ENCODE measurements around the gene MFSD1.
A peak's percentile ranks its signal among the peaks of the same experiment; 100 is the strongest.

GRCh38 chr3:158789592-158789991 lies 12.3 kb upstream of the MFSD1 start:
- TF ChIP-seq POLR2AphosphoS5 (IDR thresholded peaks at IDR 0.05; ENCODE audit: low read depth, low read length): no peak
- TF ChIP-seq TAF1 (IDR thresholded peaks at IDR 0.05; ENCODE audit: low read depth, low read length): no peak
- no peak for TF ChIP-seq USF2 (IDR thresholded peaks at IDR 0.05; ENCODE audit: low read length)
- TF ChIP-seq CTCF (IDR thresholded peaks at IDR 0.05; ENCODE audit: control extremely low read depth in 1 of 3, insufficient read depth in 1 of 3, low read depth in 1 of 3, low read length in 3 of 3): peak in 1 of 3 experiments; percentile 29; a peak in 1 of 4 replicates
- peak; percentile 49 to 60; a peak in 3 of 4 replicates for TF ChIP-seq RAD21 (IDR thresholded peaks at IDR 0.05 in 1 of 2, conservative IDR thresholded peaks at IDR 0.05 in 1 of 2; ENCODE audit: low read depth in 2 of 2, low read length in 2 of 2)
- no peak for TF ChIP-seq BRCA1 (IDR thresholded peaks at IDR 0.05; ENCODE audit: low read depth, low read length)
- TF ChIP-seq POLR2A (IDR thresholded peaks at IDR 0.05; ENCODE audit: control extremely low read depth in 1 of 2, low read depth in 2 of 2, low read length in 2 of 2): no peak
- TF ChIP-seq CREB1 (IDR thresholded peaks at IDR 0.05): no peak
- no peak for TF ChIP-seq EZH2 (IDR thresholded peaks at IDR 0.05; ENCODE audit: low read depth, low read length, severe bottlenecking)
- no peak for TF ChIP-seq KDM5A (IDR thresholded peaks at IDR 0.05; ENCODE audit: low read length)
- no peak for TF ChIP-seq FOSL1 (IDR thresholded peaks at IDR 0.05; ENCODE audit: insufficient read depth, low read depth, low read length)
- no peak for TF ChIP-seq ATF2 (IDR thresholded peaks at IDR 0.05; ENCODE audit: low read length)
- TF ChIP-seq GABPA (IDR thresholded peaks at IDR 0.05; ENCODE audit: borderline replicate concordance, insufficient read depth, low read length): no peak
- no peak for TF ChIP-seq NRF1 (IDR thresholded peaks at IDR 0.05; ENCODE audit: low read depth, low read length)

Data from H1 (cell line).